Heart left ventricle (tissue), 16 donors: Measurements from ENCODE around the gene OCEL1. TPM values are rescaled to one million over a fixed set of nuclear protein-coding genes. Genes with fewer than 3 reads are reported as not detected.

ENCODE experiments used
- ATAC-seq, 4 donors: fragments of 200-7000 bp; cut with Tn5 transposase; one replicate each; pipeline ENCODE4 v1.9.1; 2020 to 2022; ENCODE audit warnings: moderate library complexity in 4 of 4, mild to moderate bottlenecking in 3 of 4, moderate number of reproducible peaks in 1 of 4
- DNase-seq, 5 donors: peaks; one replicate each; pipeline ENCODE4 v3.0.0-alpha.2; 2020
- H3K27ac ChIP-seq, 12 donors: fragments of 200-600 bp; sonication (generic) in 4 of 12; one replicate each; pipeline versions ENCODE4 v1.5.0 to v1.8.0; 2016 to 2022; ENCODE audit warnings: mild to moderate bottlenecking in 2 of 12
- H3K27me3 ChIP-seq, 9 donors: fragments of 200-600 bp; sonication (generic) in 2 of 9; one replicate each; pipeline versions ENCODE4 v1.5.1 to v1.8.0; 2016 to 2022; ENCODE audit warnings: mild to moderate bottlenecking in 3 of 9
- H3K36me3 ChIP-seq, 9 donors: fragments of 200-600 bp; sonication (generic) in 2 of 9; one replicate each; pipeline versions ENCODE4 v1.5.0 to v1.8.0; 2018 to 2022; ENCODE audit warnings: mild to moderate bottlenecking in 2 of 9
- H3K4me1 ChIP-seq, 12 donors: fragments of 200-600 bp; sonication (generic) in 4 of 12; one replicate each; pipeline versions ENCODE4 v1.5.0 to v1.8.0; 2016 to 2022; ENCODE audit warnings: mild to moderate bottlenecking in 3 of 12
- H3K4me3 ChIP-seq, 12 donors: fragments of 200-600 bp; sonication (generic) in 4 of 12; one replicate each; pipeline versions ENCODE4 v1.5.0 to v1.8.0; 2017 to 2022; ENCODE audit warnings: mild to moderate bottlenecking in 9 of 12, moderate library complexity in 4 of 12
- H3K9me3 ChIP-seq, 12 donors: fragments of 200-600 bp; sonication (generic) in 4 of 12; one replicate each; pipeline versions ENCODE4 v1.5.0 to v1.8.0; 2016 to 2022; ENCODE audit warnings: mild to moderate bottlenecking in 1 of 12
- POLR2A ChIP-seq, 2 donors: fragments of 450-650 bp; IDR thresholded peaks; one replicate each; pipeline ENCODE4 v1.6.1; 2017; ENCODE audit warnings: antibody characterized with exemption in 2 of 2, mild to moderate bottlenecking in 2 of 2, moderate library complexity in 2 of 2
- WGBS, 4 donors: extraction: QIAGEN DNeasy Blood & Tissue Kit in 2 of 4; methylation state at CpG; one replicate each; pipeline versions ENCODE4 v1.1.5 to v1.1.7; 2013 to 2018; 5-methylcytosine and 5-hydroxymethylcytosine counted together
- intact Hi-C, 10 donors: fragments of 100-400 bp; cut with DNase I; formaldehyde crosslinking; loops; one replicate each; pipeline versions ENCODE4 v1.11.1 to v1.14.2; 2022
- polyA plus RNA-seq, 2 donors: library from polyadenylated mRNA; stranded (reverse); fragments of 200-250 nt; gene quantifications; one replicate each; pipeline ENCODE4 v1.2.3, GENCODE V29; 2013
- total RNA-seq, 9 donors: library from RNA; depleted of rRNA in 2 of 9; stranded (reverse); fragments of >200 nt in 2 of 9; fragmentation: NEBNext Ultra II Directional in 3 of 9; extraction: Animal tissue kit (Norgen Biotek cat#: 25700) in 3 of 9; gene quantifications; one replicate each; pipeline versions ENCODE4 v1.1.0 to v1.2.4, GENCODE V29; 2016 to 2023
- TF ChIP-seq, protein P1 (sequence below), 12 donors: fragments of 200-600 bp; sonication (generic) in 4 of 12; IDR thresholded peaks; one replicate each; pipeline versions ENCODE4 v1.5.0 to v1.8.0; 2018 to 2022; ENCODE audit warnings: antibody characterized with exemption in 12 of 12, mild to moderate bottlenecking in 5 of 12
- donor health status: ischemic (EF 13 %, LVEDD 7.1; RV severe dilation, severe dysfunction).
- donor health status: healthy with polysubstance abuse.
- donor health status: DM: no; HTN: yes; CAD: no.
- donor health status: DM: no; HTN: no; CAD: no.
- donor health status: ischemic (EF 25% LVEDD 6.9; RV normal size, moderate dysfunction).
- donor health status: ischemic (EF 25% LVEDD 5.7; RV mildly dilated, moderate dysfunction).
- donor health status: healthy.
- donor health status: DM: yes; HTN: yes; CAD: no.
- donor health status: ischemic (EF 35%, LVEDD 5.7; RV mildly dilated, moderate dysfunction).
- donor health status: nonischemic (EF 11% LVEDD 7.7; RV severe dilation, severe dysfunction).
- donor health status: DM: yes; HTN: yes; CAD: no.
- donor health status: PGD.
- donor health status: ischemic (EF 29% LVEDD 5.4; RV normal size, mild dysfunction).
- donor health status: nonischemic (EF 23%, LVEDD 6.1; RV moderate dilation, normal function).

Gene OCEL1
- total and polyA plus RNA-seq, 11 donors, result 8.7 to 35.2 (median 16.8) TPM

DNA sequence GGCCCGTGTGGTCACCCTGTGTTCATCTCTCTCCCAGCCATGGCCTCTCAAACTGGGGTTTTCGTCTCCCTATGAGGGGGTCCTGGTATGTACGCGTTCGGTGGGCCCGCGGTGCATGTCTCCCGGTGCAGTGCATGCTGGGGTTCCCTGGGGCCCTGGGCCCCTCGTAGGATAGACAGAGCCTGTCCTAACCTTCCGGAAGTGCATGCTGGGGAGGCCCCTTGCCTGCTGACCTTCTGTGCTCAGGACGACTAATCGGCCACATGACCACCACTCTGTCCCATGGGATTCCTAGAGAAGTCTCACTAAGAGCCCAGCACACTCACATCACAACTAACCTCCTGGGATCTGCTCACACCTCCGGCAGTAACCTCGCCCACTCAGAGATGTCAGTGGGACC is 15.7 kb upstream of the OCEL1 start:
- TF ChIP-seq, protein P1, sequence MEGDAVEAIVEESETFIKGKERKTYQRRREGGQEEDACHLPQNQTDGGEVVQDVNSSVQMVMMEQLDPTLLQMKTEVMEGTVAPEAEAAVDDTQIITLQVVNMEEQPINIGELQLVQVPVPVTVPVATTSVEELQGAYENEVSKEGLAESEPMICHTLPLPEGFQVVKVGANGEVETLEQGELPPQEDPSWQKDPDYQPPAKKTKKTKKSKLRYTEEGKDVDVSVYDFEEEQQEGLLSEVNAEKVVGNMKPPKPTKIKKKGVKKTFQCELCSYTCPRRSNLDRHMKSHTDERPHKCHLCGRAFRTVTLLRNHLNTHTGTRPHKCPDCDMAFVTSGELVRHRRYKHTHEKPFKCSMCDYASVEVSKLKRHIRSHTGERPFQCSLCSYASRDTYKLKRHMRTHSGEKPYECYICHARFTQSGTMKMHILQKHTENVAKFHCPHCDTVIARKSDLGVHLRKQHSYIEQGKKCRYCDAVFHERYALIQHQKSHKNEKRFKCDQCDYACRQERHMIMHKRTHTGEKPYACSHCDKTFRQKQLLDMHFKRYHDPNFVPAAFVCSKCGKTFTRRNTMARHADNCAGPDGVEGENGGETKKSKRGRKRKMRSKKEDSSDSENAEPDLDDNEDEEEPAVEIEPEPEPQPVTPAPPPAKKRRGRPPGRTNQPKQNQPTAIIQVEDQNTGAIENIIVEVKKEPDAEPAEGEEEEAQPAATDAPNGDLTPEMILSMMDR (IDR thresholded peaks at IDR 0.05), result no peak
- no peak for TF ChIP-seq POLR2A (IDR thresholded peaks at IDR 0.05)
- peaks cover 0 to 9% (median 6%) of the 10 kb centered on the region in 12 donors for H3K4me1 ChIP-seq

GRCh38 chr19:17211547-17212446 is 14.2 kb upstream of the OCEL1 start:
- Histone ChIP-seq H3K4me1 (peaks cover 0 to 19% (median 11%) of the 10 kb centered on the region in 12 donors), H3K27me3 (no peaks in the 10 kb centered on the region), H3K27ac (no peak overlapping the region), H3K4me3 (no peak overlapping the region), H3K9me3 (no peaks in the 10 kb centered on the region), H3K36me3 (peaks cover 0 to 70% (median 49%) of the 10 kb centered on the region in 9 donors)
- intact Hi-C loops, result loop anchor here in 1 of 10 donors (10.0 kb wide), 1 partner anchor 73 kb away; the partner anchor contains the start of gene ANKLE1
- no peak for DNase-seq
- 87 to 95% (median 94%) methylated on average over 16 to 58 of the region's 58 CpGs for WGBS, 4 donors
- no peak for ATAC-seq
- TF ChIP-seq, protein P1 (IDR thresholded peaks at IDR 0.05), result no peak
- no peak for TF ChIP-seq POLR2A (IDR thresholded peaks at IDR 0.05)

More for the DNA sequence above, 15.7 kb upstream of the OCEL1 start:
- Histone ChIP-seq H3K4me3 (no peak overlapping the region), H3K9me3 (no peaks in the 10 kb centered on the region), H3K27ac (no peak overlapping the region), H3K27me3 (no peaks in the 10 kb centered on the region), H3K36me3 (peaks cover 0 to 80% (median 58%) of the 10 kb centered on the region in 9 donors)
- ATAC-seq (no peak), DNase-seq (no peak)
- intact Hi-C loops, result loop anchor here in 1 of 10 donors (10.0 kb wide), 1 partner anchor 75 kb away; the partner anchor contains the start of gene ANKLE1
- WGBS, 4 donors, result 82 to 88% (median 83%) methylated on average over 13 to 14 of the region's 14 CpGs

- ATAC-seq, result no peak
- no peak for TF ChIP-seq POLR2A (IDR thresholded peaks at IDR 0.05)
- TF ChIP-seq, protein P1 (IDR thresholded peaks at IDR 0.05), result no peak
- Histone ChIP-seq H3K27me3 (no peaks in the 10 kb centered on the region), H3K4me3 (no peak overlapping the region), H3K4me1 (peaks cover 0 to 19% (median 11%) of the 10 kb centered on the region in 12 donors), H3K27ac (no peak overlapping the region), H3K9me3 (no peaks in the 10 kb centered on the region), H3K36me3 (peaks cover 0 to 72% (median 54%) of the 10 kb centered on the region in 9 donors)
- no peak for DNase-seq
- intact Hi-C loops, result loop anchor here in 1 of 10 donors (10.0 kb wide), 1 partner anchor 71 kb away; the partner anchor contains the start of gene ANKLE1
- 86 to 92% (median 89%) methylated on average over 4 to 5 of the region's 5 CpGs for WGBS, 4 donors
These were observed 12.7 kb upstream of the OCEL1 start for GRCh38 chr19:17213334-17213733.
